ENCODE data around the gene NRDC.

DNA sequence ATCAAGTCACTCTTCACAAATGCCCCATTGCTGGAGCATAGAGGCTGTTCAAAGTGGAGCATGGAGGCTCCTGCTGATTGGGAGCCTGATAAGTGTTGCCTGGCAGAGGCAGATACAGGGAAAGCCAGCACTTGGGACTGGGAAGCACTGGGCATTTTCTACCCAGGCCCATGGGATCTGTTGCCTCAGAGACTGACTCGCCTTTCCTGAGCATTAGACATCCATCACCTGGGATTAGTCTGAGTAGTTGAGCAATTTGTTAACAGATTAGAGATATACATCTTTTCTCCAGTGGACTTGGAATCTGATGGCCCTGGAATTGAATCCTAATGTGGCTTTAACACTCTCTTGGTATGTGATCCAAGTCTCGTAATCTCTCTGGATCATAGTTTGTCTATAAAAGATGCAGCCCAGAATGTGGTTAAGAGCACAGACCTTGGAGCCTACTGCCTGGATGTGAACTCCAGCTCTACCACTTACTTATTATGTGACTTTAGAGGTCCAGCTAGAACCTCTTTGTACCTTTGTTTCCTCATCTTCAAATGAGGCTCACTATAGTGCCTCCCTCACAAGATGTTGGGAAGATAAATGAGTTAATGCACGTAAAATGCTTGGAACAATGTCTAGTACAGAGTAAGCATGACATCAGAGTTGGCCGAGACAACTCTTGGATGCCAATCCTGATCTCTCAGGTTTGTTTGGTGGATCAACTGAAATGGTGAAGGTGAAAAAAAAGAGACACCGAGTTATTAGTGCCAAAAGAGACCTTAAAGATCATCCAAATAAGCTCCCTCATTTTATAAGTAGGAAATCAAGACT lies 38.3 kb upstream of the NRDC start:
- TF ChIP-seq GATA2 (IDR thresholded peaks at IDR 0.05; ENCODE audit: low read depth, low read length) = peak; percentile 91
- TF ChIP-seq GATA3 (IDR thresholded peaks at IDR 0.05; ENCODE audit: low read depth, low read length) = peak; percentile 55; the same call in 1 of the 2 replicates
